HFFc6 (cell line): ENCODE results near the gene MAB21L3. TPM values are rescaled to one million over a fixed set of nuclear protein-coding genes. Genes with fewer than 3 reads are reported as not detected.
"Not testable (repeated sequence)": the region's sequence is repeated elsewhere in the genome, so short reads cannot be mapped to it uniquely, and the experiment has no call there.

ENCODE experiments used
- DNase-seq: peaks from one replicate; pipeline ENCODE4 v3.0.0-alpha.2; 2018
- H3K27ac Mint-ChIP-seq: 2 replicates; pipeline ENCODE4 v1.8.0; 2020; ENCODE audit warnings: mild to moderate bottlenecking, mixed read lengths
- H3K27me3 Mint-ChIP-seq: 2 replicates; pipeline ENCODE4 v1.8.0; 2021; ENCODE audit warnings: mild to moderate bottlenecking, moderate library complexity, mixed read lengths; ENCODE audit not compliant: insufficient read depth
- H3K36me3 Mint-ChIP-seq: 2 replicates; pipeline ENCODE4 v1.8.0; 2021; ENCODE audit warnings: low read depth, mixed read lengths
- H3K4me1 Mint-ChIP-seq: 2 replicates; pipeline ENCODE4 v1.8.0; 2020; ENCODE audit warnings: low read depth, mixed read lengths
- H3K4me3 Mint-ChIP-seq: 2 replicates; pipeline ENCODE4 v1.8.0; 2020; ENCODE audit warnings: mild to moderate bottlenecking, moderate library complexity, mixed read lengths
- H3K9me3 Mint-ChIP-seq: 2 replicates; pipeline ENCODE4 v1.8.0; 2020; ENCODE audit warnings: mild to moderate bottlenecking, mixed read lengths
- CTCF ChIP-seq: fragments of 200-600 bp; sonication (generic); IDR thresholded peaks from 2 replicates; pipeline ENCODE4 v1.5.0; 2021; ENCODE audit warnings: antibody characterized with exemption, mild to moderate bottlenecking
- total RNA-seq, 6 experiments: library from RNA; stranded (reverse); fragmentation: NEBNext Ultra II Directional; extraction: Animal tissue kit (Norgen Biotek cat#: 25700); gene quantifications; 2 replicates in 1 of 6; 3 replicates in 5 of 6; pipeline ENCODE4 v1.2.3, GENCODE V29; 2021

The MAB21L3 gene
- total RNA-seq, 6 experiments from 2014 or later: 0.07 to 0.08 (median 0.07) TPM; not detected in 3

DNA sequence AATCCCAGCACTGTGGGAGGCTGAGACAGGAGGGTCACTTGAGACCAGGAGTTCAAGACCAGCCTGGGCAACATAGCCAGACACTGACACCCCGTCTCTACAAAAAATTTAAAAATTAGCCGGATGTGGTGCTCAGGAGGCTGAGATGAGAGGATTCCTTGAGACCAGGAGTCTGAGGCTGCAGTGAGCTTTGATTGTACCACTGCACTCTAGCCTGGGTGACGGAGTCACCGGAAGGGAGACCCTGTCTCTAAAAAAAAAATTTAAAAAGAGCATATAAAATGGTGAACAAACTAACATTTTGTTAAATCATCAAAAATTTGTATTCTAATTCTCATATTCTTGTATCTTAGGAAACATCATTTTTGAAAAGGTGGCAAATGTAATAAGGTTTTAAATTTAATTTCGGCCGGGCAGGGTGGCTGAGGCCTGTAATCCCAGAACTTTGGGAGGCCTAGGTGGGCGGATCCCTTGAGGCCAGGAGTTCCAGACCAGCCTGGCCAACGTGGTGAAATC lies 27.1 kb downstream of the MAB21L3 start:
- Mint-ChIP-seq H3K27ac (no peak overlapping the region), H3K36me3 (no peaks in the 10 kb centered on the region), H3K27me3 (peaks cover 9% of the 10 kb centered on the region), H3K9me3 (no peaks in the 10 kb centered on the region), H3K4me3 (no peak overlapping the region), H3K4me1 (peaks cover 9% of the 10 kb centered on the region; the same call in 1 of the 2 replicates)
- DNase-seq: no peak
- TF ChIP-seq CTCF: no peak

DNA sequence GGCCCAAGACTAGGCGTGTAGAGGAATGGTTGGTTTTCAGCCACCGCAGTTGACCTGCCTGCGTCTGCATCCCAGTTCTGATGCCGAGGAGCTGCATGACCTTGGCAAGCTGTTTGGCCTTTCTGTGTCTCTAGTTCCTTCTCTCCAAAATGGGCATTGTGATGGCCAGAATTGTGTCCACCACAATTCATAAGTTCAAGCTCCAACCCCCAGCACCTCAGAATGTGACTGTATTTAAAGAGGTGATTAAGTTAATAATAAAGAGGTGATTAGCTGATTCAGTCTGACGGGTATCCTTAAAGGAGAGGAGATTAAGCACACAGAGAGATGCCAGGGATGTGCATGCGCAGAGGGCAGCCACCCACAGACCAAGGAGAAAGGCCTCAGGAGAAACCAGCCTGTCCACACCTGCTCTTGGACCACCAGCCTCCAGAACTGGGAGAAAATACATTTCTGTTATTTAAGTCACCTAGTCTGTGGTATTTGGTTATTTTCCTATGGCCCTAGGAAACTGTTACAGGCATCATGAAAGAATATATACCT lies 28.5 kb downstream of the MAB21L3 start:
- no peak overlapping the region for H3K27ac Mint-ChIP-seq
- H3K36me3 Mint-ChIP-seq: peaks cover 7% of the 10 kb centered on the region
- DNase-seq: no peak
- TF ChIP-seq CTCF: no peak
- peaks cover 7% of the 10 kb centered on the region for H3K9me3 Mint-ChIP-seq
- peaks cover 9% of the 10 kb centered on the region; the same call in 1 of the 2 replicates for H3K4me1 Mint-ChIP-seq
- H3K27me3 Mint-ChIP-seq: peaks cover 9% of the 10 kb centered on the region
- H3K4me3 Mint-ChIP-seq: no peak overlapping the region

DNA sequence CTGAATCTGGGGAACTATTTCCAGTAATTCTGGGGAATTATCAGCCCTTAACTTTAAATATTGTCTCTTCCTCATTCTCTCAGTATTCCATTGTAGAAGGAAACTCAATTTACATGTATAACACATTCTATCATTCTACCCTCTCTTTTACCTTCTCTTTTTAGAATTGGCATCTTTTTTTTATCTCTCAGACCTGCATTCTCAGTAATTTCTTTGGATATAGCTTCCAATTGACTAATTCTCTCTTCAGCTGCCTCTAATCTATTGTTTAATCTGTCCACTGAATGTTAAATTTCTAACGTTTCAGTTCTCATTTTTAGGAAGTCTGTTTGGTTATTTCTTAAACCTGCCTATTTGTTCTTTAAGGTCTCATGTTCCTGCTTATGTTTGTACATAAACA lies 33.0 kb downstream of the MAB21L3 start:
- H3K36me3 Mint-ChIP-seq: peaks cover 7% of the 10 kb centered on the region
- H3K4me3 Mint-ChIP-seq: no peak overlapping the region
- TF ChIP-seq CTCF: no peak
- peaks cover 19% of the 10 kb centered on the region for H3K4me1 Mint-ChIP-seq
- peaks cover 7% of the 10 kb centered on the region for H3K9me3 Mint-ChIP-seq
- peaks cover 15% of the 10 kb centered on the region for H3K27me3 Mint-ChIP-seq
- no peak for DNase-seq
- H3K27ac Mint-ChIP-seq: no peak overlapping the region

- not testable (repeated sequence) for DNase-seq, H3K9me3 Mint-ChIP-seq, H3K4me3 Mint-ChIP-seq, H3K27ac Mint-ChIP-seq, H3K36me3 Mint-ChIP-seq
- H3K4me1 Mint-ChIP-seq: peaks cover 15% of the 10 kb centered on the region
- H3K27me3 Mint-ChIP-seq: peaks cover 13% of the 10 kb centered on the region
Measured at GRCh38 chr1:116146447-116147113, 35.4 kb downstream of the MAB21L3 start.

DNA sequence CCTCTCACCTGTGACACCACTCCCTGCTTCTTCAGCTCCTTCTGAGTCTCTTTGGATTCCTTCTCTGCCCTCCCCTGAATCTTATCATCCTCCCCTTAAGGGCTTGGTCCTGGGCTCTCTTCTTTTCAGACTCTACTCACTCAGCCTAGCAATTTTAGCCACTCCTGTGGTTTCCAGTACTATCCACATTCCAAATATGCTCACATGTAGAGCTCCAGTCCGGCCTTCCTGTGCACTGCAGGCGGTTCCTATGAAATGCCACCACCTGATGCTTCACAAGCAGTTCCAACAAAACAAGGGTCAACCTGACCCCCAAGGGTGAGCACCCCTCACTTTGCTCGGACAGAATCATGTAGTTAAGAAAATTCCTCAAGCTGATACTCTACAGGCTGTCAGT lies 35.9 kb downstream of the MAB21L3 start:
- TF ChIP-seq CTCF: no peak
- Mint-ChIP-seq H3K36me3 (peaks cover 7% of the 10 kb centered on the region), H3K4me3 (no peak overlapping the region)

GRCh38 chr1:116147972-116148371 lies 36.8 kb downstream of the MAB21L3 start:
- Mint-ChIP-seq H3K27ac (no peak overlapping the region), H3K4me1 (peaks cover 15% of the 10 kb centered on the region), H3K27me3 (peaks cover 15% of the 10 kb centered on the region), H3K36me3 (peaks cover 7% of the 10 kb centered on the region), H3K4me3 (no peak overlapping the region), H3K9me3 (peaks cover 7% of the 10 kb centered on the region)
- TF ChIP-seq CTCF: no peak
- no peak for DNase-seq

More for the DNA sequence above, 35.9 kb downstream of the MAB21L3 start:
- Mint-ChIP-seq H3K27ac (no peak overlapping the region), H3K27me3 (peaks cover 13% of the 10 kb centered on the region), H3K4me1 (peaks cover 15% of the 10 kb centered on the region), H3K9me3 (peaks cover 7% of the 10 kb centered on the region)
- no peak for DNase-seq
